ENCODE measurements around the gene SRC. TPM values are rescaled to one million over a fixed set of nuclear protein-coding genes. Genes with fewer than 3 reads are reported as not detected.

Gene SRC
- total RNA-seq, 4 donors from 2014 or later, result 27.5 to 52.2 (median 42.3) TPM

DNA sequence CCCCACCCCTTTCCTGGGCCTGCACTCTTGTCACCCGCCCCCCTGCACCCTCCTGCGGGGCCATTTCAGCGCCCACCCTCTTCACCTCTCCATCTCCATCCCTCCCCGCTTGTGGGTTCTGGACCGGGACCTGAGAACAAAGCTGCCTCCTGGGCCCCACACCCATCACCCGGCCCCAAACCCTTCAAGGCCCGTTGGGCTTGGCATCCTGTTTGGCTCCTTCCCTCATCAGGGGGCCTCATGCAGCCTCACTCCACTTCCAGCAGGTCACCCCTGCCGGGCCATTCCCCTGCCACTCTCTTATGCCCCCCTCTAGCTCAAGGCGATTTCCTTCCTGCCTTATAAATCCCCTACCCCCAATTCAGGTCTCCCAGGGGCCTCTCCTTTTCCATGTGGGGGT is 67.4 kb downstream of the SRC start:
- H3K36me3 ChIP-seq, result no peaks in the 10 kb centered on the region
- peaks cover 0 to 55% (median 3%) of the 10 kb centered on the region in 4 donors for H3K27me3 ChIP-seq
- intact Hi-C loops (cut with DNase I), result loop anchor here (10.0 kb wide), 1 partner anchor 571 kb away; no protein-coding TSS in a partner anchor
- no peaks in the 10 kb centered on the region for H3K9me3 ChIP-seq
- H3K4me1 ChIP-seq, result peaks cover 0 to 24% (median 22%) of the 10 kb centered on the region in 4 donors
- H3K4me3 ChIP-seq, result no peak overlapping the region
- WGBS, result 80% methylated on average over 9 of the region's 9 CpGs
- TF ChIP-seq EP300 (IDR thresholded peaks at IDR 0.05) (no peak), POLR2AphosphoS5 (IDR thresholded peaks at IDR 0.05) (no peak), POLR2A (IDR thresholded peaks at IDR 0.05; ENCODE audit: low read depth) (no peak)
- TF ChIP-seq, protein P1, sequence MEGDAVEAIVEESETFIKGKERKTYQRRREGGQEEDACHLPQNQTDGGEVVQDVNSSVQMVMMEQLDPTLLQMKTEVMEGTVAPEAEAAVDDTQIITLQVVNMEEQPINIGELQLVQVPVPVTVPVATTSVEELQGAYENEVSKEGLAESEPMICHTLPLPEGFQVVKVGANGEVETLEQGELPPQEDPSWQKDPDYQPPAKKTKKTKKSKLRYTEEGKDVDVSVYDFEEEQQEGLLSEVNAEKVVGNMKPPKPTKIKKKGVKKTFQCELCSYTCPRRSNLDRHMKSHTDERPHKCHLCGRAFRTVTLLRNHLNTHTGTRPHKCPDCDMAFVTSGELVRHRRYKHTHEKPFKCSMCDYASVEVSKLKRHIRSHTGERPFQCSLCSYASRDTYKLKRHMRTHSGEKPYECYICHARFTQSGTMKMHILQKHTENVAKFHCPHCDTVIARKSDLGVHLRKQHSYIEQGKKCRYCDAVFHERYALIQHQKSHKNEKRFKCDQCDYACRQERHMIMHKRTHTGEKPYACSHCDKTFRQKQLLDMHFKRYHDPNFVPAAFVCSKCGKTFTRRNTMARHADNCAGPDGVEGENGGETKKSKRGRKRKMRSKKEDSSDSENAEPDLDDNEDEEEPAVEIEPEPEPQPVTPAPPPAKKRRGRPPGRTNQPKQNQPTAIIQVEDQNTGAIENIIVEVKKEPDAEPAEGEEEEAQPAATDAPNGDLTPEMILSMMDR (IDR thresholded peaks at IDR 0.05), result no peak
- DNase-seq (ENCODE audit: extremely low spot score), result no peak
- H3K27ac ChIP-seq (replicated peaks in 1 of 4), result no peak overlapping the region

DNA sequence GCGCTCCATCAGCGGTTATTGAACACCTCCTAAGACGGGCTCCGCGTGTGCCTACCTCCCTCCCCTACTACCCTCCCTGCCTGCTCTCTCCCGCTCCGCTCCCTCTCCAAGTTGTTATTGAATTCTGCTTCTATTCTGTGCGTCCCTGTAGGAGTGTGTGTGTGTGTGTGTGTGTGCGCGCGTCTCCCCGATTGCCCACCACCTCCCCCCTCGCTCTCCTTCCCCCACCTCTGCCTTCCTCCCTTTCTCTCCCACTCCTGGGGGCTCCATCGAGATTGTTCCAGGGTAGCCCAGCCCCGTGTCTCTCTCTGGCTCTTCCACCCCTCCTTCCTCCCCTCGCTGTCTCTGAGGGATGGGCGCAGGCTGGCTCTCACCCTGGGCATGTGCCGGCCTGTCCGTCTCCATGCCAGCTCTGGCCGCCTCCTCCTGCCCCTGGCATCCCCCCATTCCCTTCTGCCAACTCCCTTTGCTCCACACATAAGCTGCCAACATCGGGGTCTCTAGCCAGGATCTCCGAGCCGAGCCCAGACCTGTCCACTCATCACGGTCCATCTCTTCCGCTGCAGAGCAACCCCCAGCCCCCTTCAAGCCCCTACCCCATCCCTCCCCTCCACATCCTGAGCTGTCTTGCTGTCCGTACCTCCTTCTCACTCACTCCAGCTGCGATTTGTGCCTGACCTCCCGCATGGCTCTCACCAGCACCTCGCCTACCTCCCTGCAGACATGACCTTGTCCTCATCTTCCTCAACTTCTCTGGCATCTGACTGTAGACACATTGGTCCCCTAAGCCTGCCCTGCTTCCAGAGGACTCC is 68.5 kb downstream of the SRC start:
- H3K27ac ChIP-seq (replicated peaks in 1 of 4), result no peak overlapping the region
- 41% methylated on average over 29 of the region's 29 CpGs for WGBS
- peaks cover 0 to 49% (median 2%) of the 10 kb centered on the region in 4 donors for H3K27me3 ChIP-seq
- intact Hi-C loops (cut with DNase I), result loop anchor here (10.0 kb wide), 1 partner anchor 570 kb away; no protein-coding TSS in a partner anchor
- TF ChIP-seq POLR2A (IDR thresholded peaks at IDR 0.05; ENCODE audit: low read depth) (no peak), EP300 (IDR thresholded peaks at IDR 0.05) (no peak), POLR2AphosphoS5 (IDR thresholded peaks at IDR 0.05) (no peak)
- TF ChIP-seq, protein P1 (IDR thresholded peaks at IDR 0.05), result no peak
- H3K36me3 ChIP-seq, result no peaks in the 10 kb centered on the region
- H3K9me3 ChIP-seq, result no peaks in the 10 kb centered on the region
- peaks cover 0 to 24% (median 15%) of the 10 kb centered on the region in 4 donors for H3K4me1 ChIP-seq
- H3K4me3 ChIP-seq, result no peak overlapping the region
- no peak for DNase-seq (ENCODE audit: extremely low spot score)

GRCh38 chr20:37415118-37416085 is 69.5 kb downstream of the SRC start:
- 92% methylated on average over 28 of the region's 30 CpGs for WGBS
- Histone ChIP-seq H3K36me3 (no peaks in the 10 kb centered on the region), H3K27ac (replicated peaks in 1 of 4) (no peak overlapping the region), H3K4me3 (no peak overlapping the region), H3K27me3 (peaks cover 0 to 49% (median 0%) of the 10 kb centered on the region in 4 donors), H3K9me3 (no peaks in the 10 kb centered on the region), H3K4me1 (peaks cover 0 to 24% (median 15%) of the 10 kb centered on the region in 4 donors)
- intact Hi-C loops (cut with DNase I), result loop anchor here (10.0 kb wide), 1 partner anchor 569 kb away; no protein-coding TSS in a partner anchor
- TF ChIP-seq EP300 (IDR thresholded peaks at IDR 0.05) (no peak), POLR2AphosphoS5 (IDR thresholded peaks at IDR 0.05) (no peak), POLR2A (IDR thresholded peaks at IDR 0.05; ENCODE audit: low read depth) (no peak)
- TF ChIP-seq, protein P1 (IDR thresholded peaks at IDR 0.05), result no peak
- no peak for DNase-seq (ENCODE audit: extremely low spot score)

DNA sequence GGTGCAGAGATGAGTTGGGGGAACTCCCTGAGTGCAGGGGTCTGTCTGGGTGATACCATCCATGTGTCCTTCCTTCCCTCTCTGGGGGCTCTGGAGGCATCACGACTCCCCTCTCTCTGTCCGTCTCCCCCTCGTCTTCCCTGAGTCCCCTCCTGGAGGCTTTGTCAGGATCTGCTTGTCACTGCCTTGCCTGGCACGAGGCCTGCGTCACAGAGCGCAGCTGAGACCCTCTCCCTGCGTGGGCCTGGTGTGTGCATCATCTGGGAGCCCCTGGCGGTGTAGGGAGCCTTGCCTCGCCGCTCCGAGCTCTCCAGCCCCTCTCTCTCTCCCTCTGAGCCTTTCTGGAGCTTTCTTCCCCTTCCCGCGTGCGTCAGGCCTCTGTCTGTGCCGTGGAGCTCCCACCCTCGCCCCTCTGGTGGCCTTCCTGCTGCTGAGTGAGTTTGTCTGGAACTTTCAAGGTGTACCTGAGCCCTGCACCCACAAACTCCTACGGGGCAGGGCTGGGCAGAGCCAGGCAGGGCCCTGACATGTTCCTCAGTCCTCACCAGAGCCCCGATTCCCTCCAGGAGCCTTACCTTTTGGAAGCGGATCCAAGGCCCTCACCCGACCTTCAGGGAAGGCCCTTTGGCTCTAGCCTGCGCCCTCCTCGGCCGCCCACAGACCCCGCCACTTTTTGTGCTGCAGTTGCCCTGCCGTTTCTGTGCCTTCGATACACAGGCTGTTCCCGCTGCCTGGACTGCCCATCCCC is 70.3 kb downstream of the SRC start:
- intact Hi-C loops (cut with DNase I), result loop anchor here (10.0 kb wide), 1 partner anchor 569 kb away; no protein-coding TSS in a partner anchor
- WGBS, result 94% methylated on average over 25 of the region's 27 CpGs
- TF ChIP-seq, protein P1 (IDR thresholded peaks at IDR 0.05), result no peak
- TF ChIP-seq POLR2AphosphoS5 (IDR thresholded peaks at IDR 0.05), result no peak
- no peak for TF ChIP-seq EP300 (IDR thresholded peaks at IDR 0.05)
- TF ChIP-seq POLR2A (IDR thresholded peaks at IDR 0.05; ENCODE audit: low read depth), result no peak
- Histone ChIP-seq H3K27ac (replicated peaks in 1 of 4) (no peak overlapping the region), H3K36me3 (no peaks in the 10 kb centered on the region), H3K4me1 (peaks cover 0 to 19% (median 14%) of the 10 kb centered on the region in 4 donors), H3K9me3 (no peaks in the 10 kb centered on the region), H3K4me3 (no peak overlapping the region), H3K27me3 (peaks cover 0 to 51% (median 0%) of the 10 kb centered on the region in 4 donors)
- no peak for DNase-seq (ENCODE audit: extremely low spot score)

Data from esophagus muscularis mucosa (tissue), 4 donors.